SH-SY5Y (cell line): ENCODE measurements around the gene TBC1D22A.

Experiments used
- GATA2 ChIP-seq: IDR thresholded peaks from 2 replicates; pipeline ENCODE4 v1.6.1; 2011; ENCODE audit warnings: mild to moderate bottlenecking, low read depth, low read length
- GATA3 ChIP-seq: IDR thresholded peaks from 2 replicates; pipeline ENCODE4 v1.6.1; 2011; ENCODE audit warnings: low read depth, mild to moderate bottlenecking, low read length, moderate library complexity

DNA sequence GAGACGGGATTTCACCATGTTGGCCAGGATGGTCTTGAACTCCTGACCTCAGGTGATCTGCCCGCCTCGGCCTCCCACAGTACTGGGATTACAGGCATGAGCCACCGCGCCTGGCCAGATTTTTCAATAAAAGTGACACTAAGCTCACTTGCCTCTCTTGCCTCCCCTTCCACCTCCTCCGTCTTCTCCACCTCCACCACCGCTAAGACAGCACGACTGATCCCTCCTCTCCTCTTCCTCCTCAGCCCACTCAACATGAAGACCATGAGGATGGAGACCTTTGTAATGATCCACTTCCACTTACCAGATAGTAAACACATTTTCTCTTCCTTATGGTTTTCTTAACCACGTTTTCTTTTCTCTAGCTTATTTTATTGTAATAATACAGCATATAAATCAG lies 38.6 kb upstream of the TBC1D22A start:
- TF ChIP-seq GATA2: no peak
- TF ChIP-seq GATA3: no peak
